Suprapubic skin (tissue), 4 donors: Measurements from ENCODE around the gene SMAD7.

Source experiments
- POLR2A ChIP-seq, 2 donors: fragments of 450-650 bp; IDR thresholded peaks; one replicate each; pipeline ENCODE4 v1.6.1; 2017; ENCODE audit warnings: antibody characterized with exemption in 2 of 2, mild to moderate bottlenecking in 2 of 2, moderate library complexity in 2 of 2
- POLR2AphosphoS5 ChIP-seq, 3 donors: sonication (generic); formaldehyde crosslinking; IDR thresholded peaks; one replicate each; pipeline ENCODE4 v1.6.1; 2017; ENCODE audit warnings: antibody characterized with exemption in 3 of 3
- TF ChIP-seq, protein P1 (sequence below), 2 donors: fragments of 200-600 bp in 1 of 2; fragments of 450-650 bp in 1 of 2; sonication (generic) in 1 of 2; IDR thresholded peaks; one replicate each; pipeline ENCODE4 v1.5.1; 2016 to 2019; ENCODE audit warnings: antibody characterized with exemption in 2 of 2, mild to moderate bottlenecking in 1 of 2, moderate library complexity in 1 of 2

DNA sequence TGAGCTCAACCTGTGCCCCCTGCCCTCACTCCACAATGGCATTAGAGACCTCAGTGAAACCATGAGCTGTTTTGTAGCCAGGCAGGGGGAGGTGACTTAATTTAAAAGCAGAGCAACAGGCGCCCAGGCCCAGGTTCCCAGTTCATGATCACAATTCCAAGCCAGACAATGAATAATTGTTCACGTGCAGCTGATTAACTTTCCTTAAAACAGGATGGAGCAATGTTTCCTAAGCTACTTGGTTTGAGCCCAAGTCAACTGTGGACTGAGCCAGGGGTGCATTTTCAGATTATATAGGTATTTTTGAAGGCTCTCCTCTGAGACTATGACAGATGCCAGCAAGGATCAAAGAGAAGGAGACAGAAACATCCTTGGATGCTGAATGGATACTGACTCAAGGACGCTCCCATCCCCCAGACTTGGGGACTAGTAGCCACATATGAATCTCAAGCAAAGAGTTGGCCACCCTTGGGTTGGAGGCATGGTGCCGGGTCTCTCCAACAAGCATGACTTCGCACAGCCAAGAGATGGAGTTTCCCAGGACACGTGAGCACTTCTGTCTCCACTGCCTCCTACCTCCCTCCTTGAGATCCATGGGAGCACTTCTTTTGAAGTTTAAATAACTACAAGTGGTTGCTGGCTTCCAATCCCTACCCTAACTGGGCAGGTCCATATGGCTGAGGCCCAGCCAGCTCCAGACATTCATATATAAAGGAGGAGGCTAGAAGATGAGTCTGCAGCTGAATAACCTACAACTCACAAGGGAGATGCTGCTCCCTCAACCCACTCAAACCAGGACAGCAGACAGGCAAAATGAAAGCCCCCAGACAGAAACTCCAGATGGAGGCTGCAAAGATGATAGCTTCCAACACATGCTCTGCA lies 12.7 kb downstream of the SMAD7 start:
- TF ChIP-seq POLR2A (IDR thresholded peaks at IDR 0.05) (no peak), POLR2AphosphoS5 (IDR thresholded peaks at IDR 0.05) (no peak)
- TF ChIP-seq, protein P1, sequence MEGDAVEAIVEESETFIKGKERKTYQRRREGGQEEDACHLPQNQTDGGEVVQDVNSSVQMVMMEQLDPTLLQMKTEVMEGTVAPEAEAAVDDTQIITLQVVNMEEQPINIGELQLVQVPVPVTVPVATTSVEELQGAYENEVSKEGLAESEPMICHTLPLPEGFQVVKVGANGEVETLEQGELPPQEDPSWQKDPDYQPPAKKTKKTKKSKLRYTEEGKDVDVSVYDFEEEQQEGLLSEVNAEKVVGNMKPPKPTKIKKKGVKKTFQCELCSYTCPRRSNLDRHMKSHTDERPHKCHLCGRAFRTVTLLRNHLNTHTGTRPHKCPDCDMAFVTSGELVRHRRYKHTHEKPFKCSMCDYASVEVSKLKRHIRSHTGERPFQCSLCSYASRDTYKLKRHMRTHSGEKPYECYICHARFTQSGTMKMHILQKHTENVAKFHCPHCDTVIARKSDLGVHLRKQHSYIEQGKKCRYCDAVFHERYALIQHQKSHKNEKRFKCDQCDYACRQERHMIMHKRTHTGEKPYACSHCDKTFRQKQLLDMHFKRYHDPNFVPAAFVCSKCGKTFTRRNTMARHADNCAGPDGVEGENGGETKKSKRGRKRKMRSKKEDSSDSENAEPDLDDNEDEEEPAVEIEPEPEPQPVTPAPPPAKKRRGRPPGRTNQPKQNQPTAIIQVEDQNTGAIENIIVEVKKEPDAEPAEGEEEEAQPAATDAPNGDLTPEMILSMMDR (IDR thresholded peaks at IDR 0.05): no peak
